Endothelial cell of umbilical vein (primary cell): ENCODE measurements around the gene KANK4. TPM values are rescaled to one million over a fixed set of nuclear protein-coding genes. Genes with fewer than 3 reads are reported as not detected.

Source experiments
- BruUV-seq: library from RNA; stranded (reverse); fragments of 400-500 nt; replicated peaks from 2 replicates; lab custom pipeline; 2021; lab: Mats Ljungman, UMichigan
- CTCF ChIA-PET: fragments of 300-600, 350-600 bp; sonication (Branson Sonifier 250); formaldehyde crosslinking; loops from one replicate; lab custom pipeline; 2021; ENCODE audit warnings: antibody characterized with exemption, inconsistent platforms; lab: Charles Lee
- POLR2A ChIA-PET: fragments of 300-600, 350-600 bp; sonication (Branson Sonifier 250); formaldehyde crosslinking; loops from one replicate; lab custom pipeline; 2021; ENCODE audit warnings: antibody characterized with exemption, inconsistent platforms; lab: Charles Lee
- DNase-seq: peaks from one replicate; pipeline ENCODE4 v3.0.0-alpha.2; 2011; ENCODE audit warnings: low read depth, low spot score
- FAIRE-seq: peaks from 2 replicates; lab custom pipeline; 2011; peaks lifted over from hg19 to GRCh38; lab: Jason Lieb, UNC
- H2AFZ ChIP-seq: 2 replicates; pipeline ENCODE4 v1.6.0; 2012; ENCODE audit warnings: low read depth, low read length, control low read depth, inconsistent platforms
- H3K27ac ChIP-seq: 2 replicates; pipeline ENCODE4 v1.5.1; 2011; ENCODE audit warnings: low read depth, mild to moderate bottlenecking, control low read depth, low read length, moderate library complexity; ENCODE audit not compliant: insufficient read depth
- H3K27me3 ChIP-seq, 2 experiments: 2 replicates each; pipeline versions ENCODE4 v1.6.0 to v1.6.1; 2011; ENCODE audit warnings: low read length in 2 of 2, mixed read lengths in 1 of 2; ENCODE audit not compliant: control insufficient read depth in 2 of 2, insufficient read depth in 2 of 2
- H3K36me3 ChIP-seq, 2 experiments: 2 replicates in 1 of 2; 3 replicates in 1 of 2; pipeline ENCODE4 v1.5.1; 2011; ENCODE audit warnings: low read length in 2 of 2, mild to moderate bottlenecking in 1 of 2, moderate library complexity in 1 of 2; ENCODE audit not compliant: control insufficient read depth in 2 of 2, insufficient read depth in 2 of 2; ENCODE audit errors: extremely low read depth in 1 of 2
- H3K4me1 ChIP-seq: 3 replicates; pipeline ENCODE4 v1.5.1; 2011; ENCODE audit warnings: mild to moderate bottlenecking, low read length; ENCODE audit not compliant: control insufficient read depth, insufficient read depth; ENCODE audit errors: extremely low read depth
- H3K4me2 ChIP-seq: 2 replicates; pipeline ENCODE4 v1.6.1; 2011; ENCODE audit warnings: low read length, control low read depth, mixed read lengths; ENCODE audit not compliant: insufficient read depth
- H3K4me3 ChIP-seq, 3 experiments: fragments of 200-600 bp in 1 of 3; sonication (generic), shearing (Covaris generic) in 1 of 3; replicated peaks in 1 of 3; 2 replicates each; pipeline ENCODE4 v1.5.1; 2011 to 2016; ENCODE audit warnings: control low read depth in 3 of 3, low read length in 3 of 3, mild to moderate bottlenecking in 2 of 3, inconsistent platforms in 1 of 3, low read depth in 1 of 3, moderate library complexity in 1 of 3; ENCODE audit not compliant: insufficient read depth in 1 of 3
- H3K79me2 ChIP-seq: 2 replicates; pipeline ENCODE4 v1.6.0; 2012; ENCODE audit warnings: low read length, inconsistent platforms; ENCODE audit not compliant: control insufficient read depth, insufficient read depth
- H3K9ac ChIP-seq: replicated peaks from 2 replicates; pipeline ENCODE3; 2011; ENCODE audit warnings: low read length, control low read depth; ENCODE audit not compliant: insufficient read depth; ENCODE audit errors: extremely low read depth
- H3K9me1 ChIP-seq: replicated peaks from 3 replicates; pipeline ENCODE4 v1.6.0; 2011; ENCODE audit warnings: mild to moderate bottlenecking, low read length; ENCODE audit not compliant: control insufficient read depth, insufficient read depth; ENCODE audit errors: extremely low read depth
- H3K9me3 ChIP-seq: replicated peaks from 2 replicates; pipeline ENCODE4 v1.5.1; 2012; ENCODE audit warnings: low read length, inconsistent platforms; ENCODE audit not compliant: control insufficient read depth, insufficient read depth
- H4K20me1 ChIP-seq: replicated peaks from 2 replicates; pipeline ENCODE3; 2011; ENCODE audit warnings: mild to moderate bottlenecking, low read length; ENCODE audit not compliant: control insufficient read depth, insufficient read depth; ENCODE audit errors: extremely low read depth
- CTCF ChIP-seq, 2 donors: IDR thresholded peaks; 1 replicate in 1 of 2; 2 replicates in 1 of 2; pipeline ENCODE4 v1.5.1; 2011; ENCODE audit warnings: low read length in 2 of 2, mild to moderate bottlenecking in 2 of 2, moderate library complexity in 2 of 2, control low read depth in 1 of 2, inconsistent platforms in 1 of 2, low read depth in 1 of 2; ENCODE audit not compliant: insufficient read depth in 1 of 2; ENCODE audit errors: extremely low read depth in 1 of 2
- EZH2 ChIP-seq: IDR thresholded peaks from 2 replicates; pipeline ENCODE4 v1.6.1; 2012; ENCODE audit warnings: borderline replicate concordance, low read depth, mild to moderate bottlenecking, moderate library complexity, low read length, inconsistent platforms; ENCODE audit not compliant: severe bottlenecking
- FOS ChIP-seq: IDR thresholded peaks from 2 replicates; pipeline ENCODE4 v1.6.1; 2011; ENCODE audit warnings: mild to moderate bottlenecking, low read length, moderate library complexity, borderline replicate concordance; ENCODE audit not compliant: insufficient read depth
- GATA2 ChIP-seq: IDR thresholded peaks from 2 replicates; pipeline ENCODE4 v1.7.0; 2011; ENCODE audit warnings: low read depth, mild to moderate bottlenecking, moderate library complexity, mixed read lengths, low read length; ENCODE audit not compliant: insufficient read length, insufficient read depth
- JUN ChIP-seq: IDR thresholded peaks from 2 replicates; pipeline ENCODE4 v1.6.1; 2011; ENCODE audit warnings: borderline replicate concordance, low read depth; ENCODE audit not compliant: insufficient read length, insufficient read depth
- MAX ChIP-seq: IDR thresholded peaks from 2 replicates; pipeline ENCODE4 v1.6.1; 2011; ENCODE audit not compliant: insufficient read depth, insufficient read length
- MYC ChIP-seq: IDR thresholded peaks from one replicate; pipeline ENCODE4 v1.6.1; 2011; ENCODE audit warnings: mild to moderate bottlenecking, low read depth, low read length
- POLR2A ChIP-seq: IDR thresholded peaks from 2 replicates; pipeline ENCODE4 v1.6.1; 2012; ENCODE audit warnings: low read depth, mild to moderate bottlenecking, control low read depth, low read length
- POLR2AphosphoS5 ChIP-seq: IDR thresholded peaks from 2 replicates; pipeline ENCODE4 v1.6.1; 2012; ENCODE audit warnings: low read depth, mild to moderate bottlenecking, control low read depth, low read length, moderate library complexity; ENCODE audit not compliant: insufficient read depth
- dilution Hi-C: fragments of 300-500 bp; cut with MboI; formaldehyde crosslinking; loops from one replicate; pipeline ENCODE4 v1.15.0; 2019; ENCODE audit warnings: low sequenced_read_pairs; ENCODE audit not compliant: extremely low pct_ligation_motif_present
- intact Hi-C: fragments of 100-400 bp; cut with micrococcal nuclease; formaldehyde crosslinking; loops from one replicate; pipeline ENCODE4 v1.10.0; 2022
- polyA plus RNA-seq, 4 experiments: library from polyadenylated mRNA; depleted of rRNA in 3 of 4; stranded (reverse) in 3 of 4; unstranded in 1 of 4; fragments of >200 nt; gene quantifications; 2 replicates each; pipeline versions ENCODE4 v1.2.1 to v1.2.3, GENCODE V29; 2011 to 2012; ENCODE audit warnings: missing spikeins in 1 of 4
- total RNA-seq: library from RNA; stranded (reverse); gene quantifications from 2 replicates; pipeline ENCODE4 v1.2.3, GENCODE V29; 2021

Gene KANK4
- total and polyA plus RNA-seq, 2 donors (not counting 3 experiments of a cell fraction or from before 2014, with no cell fraction given): not detected

- no peaks in the 10 kb centered on the region for H3K79me2 ChIP-seq
- no TSS peak for BruUV-seq
- TF ChIP-seq FOS (no peak), POLR2AphosphoS5 (no peak), POLR2A (no peak), GATA2 (no peak), MYC (no peak), CTCF (IDR thresholded peaks at IDR 0.05; ENCODE audit: extremely low read depth in 1 of 2, insufficient read depth in 1 of 2, low read depth in 1 of 2, low read length in 2 of 2) (no peak), JUN (no peak), EZH2 (no peak), MAX (no peak)
- H2AFZ ChIP-seq: no peak overlapping the region
- CTCF ChIA-PET: no interaction called here
- no peak overlapping the region for H3K27ac ChIP-seq
- DNase-seq (no peak), FAIRE-seq (no peak)
- no peaks in the 10 kb centered on the region for H3K9me1 ChIP-seq
- POLR2A ChIA-PET: interaction anchor here (0.6 kb wide), 1 partner anchor 78 kb away, joined by 4 read pairs; no protein-coding TSS in a partner anchor
- no peaks in the 10 kb centered on the region for H3K4me1 ChIP-seq
- H3K9ac ChIP-seq: no peak overlapping the region
- H3K36me3 ChIP-seq: no peaks in the 10 kb centered on the region
- no peak overlapping the region for H3K4me3 ChIP-seq
- H3K9me3 ChIP-seq: no peaks in the 10 kb centered on the region
- no peaks in the 10 kb centered on the region for H3K27me3 ChIP-seq
- intact Hi-C loops (no loop called here), dilution Hi-C loops (no loop called here)
- H3K4me2 ChIP-seq: no peak overlapping the region
- H4K20me1 ChIP-seq: no peaks in the 10 kb centered on the region
Measured at GRCh38 chr1:62247391-62248168, 71.7 kb downstream of the KANK4 start.
